ENCODE data around the gene CKAP2L. TPM values are rescaled to one million over a fixed set of nuclear protein-coding genes. Genes with fewer than 3 reads are reported as not detected.

Gene CKAP2L
- polyA plus RNA-seq, 1 donor: 7.5 TPM

DNA sequence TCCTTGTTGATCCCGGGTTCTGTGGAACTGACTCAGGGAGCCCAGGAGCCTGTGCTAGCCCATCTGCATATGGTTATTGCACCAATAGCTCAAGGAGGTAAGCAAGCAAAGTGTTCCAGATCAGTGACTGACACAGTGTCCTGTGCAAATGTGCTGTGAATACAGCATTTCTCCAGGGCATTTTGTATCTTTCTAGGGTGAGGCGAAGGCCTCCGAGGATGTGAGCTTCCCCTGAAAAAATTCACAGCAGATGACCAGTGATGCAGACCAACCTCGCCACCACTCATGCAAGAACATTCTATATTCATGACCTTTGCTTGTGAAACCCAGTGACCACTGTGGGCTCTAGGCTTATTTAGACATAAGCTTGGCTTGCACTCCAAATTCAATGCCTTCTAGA is 58.8 kb downstream of the CKAP2L start:
- DNase-seq: no peak

DNA sequence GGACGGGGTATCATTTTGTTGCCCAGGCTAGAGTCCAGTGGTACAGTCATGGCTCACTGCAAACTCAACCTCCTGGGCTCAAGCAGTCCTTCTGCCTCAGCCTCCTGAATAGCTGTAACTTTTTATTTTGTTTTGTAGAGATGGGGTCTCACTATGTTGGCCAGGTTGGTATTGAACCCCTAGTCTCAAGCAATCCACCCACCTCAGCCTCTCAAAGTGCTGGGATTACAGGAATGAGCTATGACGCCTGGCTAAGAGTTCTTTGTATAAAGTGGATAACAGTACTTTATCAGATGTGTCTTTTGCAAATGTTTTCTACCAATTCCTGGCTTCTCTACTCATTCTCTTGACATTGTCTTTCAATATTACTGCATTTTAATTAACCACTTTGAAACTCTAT is 60.7 kb downstream of the CKAP2L start:
- no peak for DNase-seq

DNA sequence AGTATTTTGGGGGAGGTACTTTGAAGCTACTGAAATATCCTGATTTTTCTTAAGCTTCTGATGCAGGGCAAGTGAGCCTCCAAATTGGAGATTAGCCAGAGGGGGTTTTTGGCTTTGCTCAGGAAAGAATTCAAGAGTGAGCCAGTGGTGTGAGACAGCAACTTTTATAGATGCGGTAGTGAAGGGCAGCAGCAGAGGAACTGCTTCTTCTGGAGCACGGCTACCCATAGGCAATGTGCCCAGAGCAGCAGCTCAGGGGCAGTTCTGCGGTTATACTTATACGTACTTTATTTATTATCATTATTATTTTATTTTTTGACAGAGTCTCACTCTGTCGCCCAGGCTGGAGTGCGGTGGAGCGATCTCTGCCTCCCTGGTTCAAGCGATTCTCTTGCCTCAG is 63.4 kb downstream of the CKAP2L start:
- DNase-seq: no peak

- no peak for DNase-seq
Measured at GRCh38 chr2:112699984-112700667, 64.3 kb downstream of the CKAP2L start.

- DNase-seq: no peak
Measured at GRCh38 chr2:112698834-112699515, 65.4 kb downstream of the CKAP2L start.

DNA sequence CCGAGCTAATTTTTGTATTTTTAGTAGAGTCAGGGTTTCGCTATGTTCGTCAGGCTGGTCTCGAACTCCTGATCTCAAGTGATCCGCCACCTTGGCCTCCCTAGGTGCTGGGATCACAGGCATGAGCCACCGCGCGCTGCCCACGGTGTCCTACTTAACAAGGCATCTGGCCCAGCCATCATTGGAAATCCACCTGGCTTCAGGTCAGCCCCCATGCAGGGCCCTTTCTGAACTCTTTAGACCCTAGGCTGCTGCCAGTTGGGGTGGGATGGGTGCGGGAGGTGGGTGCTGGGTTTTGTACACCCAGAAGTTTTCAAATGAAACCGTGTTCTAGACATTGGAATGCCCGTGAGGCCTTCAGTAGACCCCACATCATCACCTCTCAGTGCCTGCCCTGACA is 70.2 kb downstream of the CKAP2L start:
- no peak for DNase-seq

DNA sequence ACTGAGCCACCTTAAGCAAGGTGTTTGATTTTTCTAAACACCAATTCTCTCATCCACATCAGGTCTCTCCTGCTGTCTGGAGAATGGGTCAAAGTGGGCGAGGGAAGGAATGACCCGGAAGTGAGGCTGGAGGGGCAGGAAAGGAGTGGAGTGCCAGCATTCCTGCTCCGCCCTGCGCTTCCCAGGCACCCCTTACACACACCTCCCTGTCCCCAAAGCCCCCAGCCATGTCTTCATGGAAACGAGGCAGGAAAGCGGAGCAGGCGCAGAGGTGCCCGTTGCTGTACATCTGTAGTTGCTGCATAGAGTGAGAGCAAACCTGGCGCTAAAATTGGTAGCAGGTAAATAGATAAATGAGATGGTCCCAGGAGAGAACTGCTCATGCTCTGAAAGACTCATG is 70.8 kb downstream of the CKAP2L start:
- DNase-seq: no peak

DNA sequence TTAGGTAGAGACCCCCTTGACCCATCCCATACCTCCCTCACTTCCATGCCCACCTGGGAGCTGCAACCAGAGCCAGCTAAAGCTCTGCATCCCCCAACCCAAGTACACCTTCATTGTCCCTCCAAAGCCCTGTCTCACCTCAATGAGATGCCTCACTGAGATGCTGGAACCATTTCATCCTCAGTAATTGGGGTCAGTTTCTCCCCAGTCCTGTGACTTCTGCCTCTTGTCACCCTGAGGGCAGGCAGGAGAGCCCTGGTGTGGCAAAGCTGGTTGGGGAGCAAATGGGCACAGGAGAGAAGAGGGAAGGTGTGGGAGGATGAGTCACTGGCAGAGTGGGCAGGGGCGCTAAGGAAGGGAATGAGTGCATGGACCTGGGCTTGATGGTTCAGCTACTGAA is 71.5 kb downstream of the CKAP2L start:
- no peak for DNase-seq

DNA sequence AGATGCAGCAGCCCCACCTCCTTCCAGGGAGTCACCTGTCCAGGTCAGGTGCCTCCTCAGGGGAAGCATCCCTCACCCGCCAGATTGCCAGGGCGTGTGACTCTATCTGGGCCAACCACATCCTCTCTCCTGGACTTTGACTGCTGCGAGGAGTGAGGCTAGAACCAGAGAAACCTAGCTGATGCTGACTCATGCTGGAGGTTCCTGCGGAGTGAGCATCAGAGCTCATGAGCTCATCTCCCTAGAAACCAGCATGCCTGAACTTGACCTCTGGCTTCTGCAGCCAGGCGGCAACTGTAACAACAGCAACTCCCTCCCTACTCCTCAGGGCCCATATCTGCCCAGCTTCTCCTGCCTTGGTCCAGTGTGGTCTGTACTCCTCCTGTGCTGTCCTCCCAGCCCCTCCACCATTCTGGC is 71.9 kb downstream of the CKAP2L start:
- no peak for DNase-seq

DNA sequence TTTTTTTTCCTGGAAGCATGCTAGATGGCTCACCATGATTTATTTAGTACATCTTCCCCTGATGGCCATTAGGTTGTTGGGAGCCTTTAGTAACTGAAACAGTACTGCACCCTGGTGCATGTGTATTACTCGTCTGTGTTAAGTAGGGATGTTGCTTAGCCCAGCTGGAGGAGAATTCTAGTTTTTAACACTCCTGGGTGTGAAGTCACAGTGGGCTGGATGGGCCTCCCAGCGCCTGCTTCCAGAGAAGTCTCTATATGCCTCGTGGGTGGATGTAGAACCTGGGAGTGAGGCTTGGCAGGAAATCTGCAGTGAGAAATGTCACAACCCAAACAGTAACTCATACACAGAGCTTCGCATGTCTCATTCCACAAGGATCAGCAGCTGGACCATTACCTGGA is 72.5 kb downstream of the CKAP2L start:
- no peak for DNase-seq

DNA sequence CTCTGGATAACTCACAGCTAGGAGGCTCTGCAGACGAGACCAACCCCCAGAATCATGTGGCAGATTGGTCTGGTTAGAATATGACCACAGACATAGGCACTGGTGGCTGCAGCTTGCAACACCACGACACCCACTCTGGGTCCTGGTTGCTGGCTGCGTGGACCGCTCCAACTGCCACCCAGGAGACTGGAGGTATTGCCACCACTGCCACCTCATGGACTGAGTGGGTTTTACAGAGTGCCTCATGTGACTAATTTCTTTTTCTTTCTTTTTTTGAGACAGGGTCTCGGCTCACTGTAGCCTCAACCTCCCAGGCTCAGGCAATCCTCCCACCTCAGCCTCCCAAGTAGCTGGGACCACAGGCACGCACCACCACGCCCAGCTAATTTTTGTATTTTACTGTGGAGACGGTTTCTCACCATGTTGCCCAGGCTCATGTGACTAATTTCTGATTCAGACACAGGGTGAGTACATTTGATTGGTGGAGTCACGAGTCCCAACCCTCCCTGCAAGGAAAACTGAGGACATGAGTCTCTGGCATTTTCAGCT is 73.5 kb downstream of the CKAP2L start:
- DNase-seq: no peak

DNA sequence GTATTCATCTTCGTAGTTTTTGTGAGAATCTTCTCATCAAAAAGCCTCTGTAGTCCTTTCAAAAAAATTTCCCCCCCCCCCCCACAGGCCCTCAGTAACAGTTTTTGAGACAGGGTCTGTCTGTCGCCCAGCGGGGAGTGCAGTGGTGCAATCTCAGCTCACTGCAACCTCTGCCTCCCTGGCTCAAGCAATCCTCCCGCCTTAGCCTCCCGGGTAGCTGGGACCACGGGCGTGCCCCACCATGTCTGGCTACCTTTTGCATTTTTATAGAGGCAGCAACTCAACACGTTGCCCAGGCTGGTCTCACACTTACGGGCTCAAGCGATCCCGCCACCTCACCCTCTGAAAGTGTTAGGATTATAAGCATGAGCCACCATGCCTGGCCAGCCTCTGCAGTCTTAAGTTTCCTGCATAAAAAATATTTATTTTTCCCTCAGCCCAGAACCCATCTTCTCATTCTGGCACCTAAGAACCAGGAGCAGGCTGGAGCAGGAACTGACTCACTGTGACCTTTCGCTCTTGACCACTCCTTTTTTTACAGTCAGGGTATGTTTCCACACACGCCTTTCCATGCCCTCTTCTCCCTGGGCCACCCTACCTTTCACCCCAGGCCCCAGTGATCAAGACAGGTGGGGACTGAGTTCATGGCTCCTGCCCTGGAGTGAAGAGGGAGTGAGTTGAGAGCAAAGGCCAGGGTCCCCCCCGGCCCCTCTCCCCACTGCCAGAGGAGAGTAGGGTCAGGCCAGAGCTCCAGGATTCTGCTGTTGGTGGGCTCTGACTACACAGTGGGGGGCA is 76.1 kb downstream of the CKAP2L start:
- DNase-seq: no peak

DNA sequence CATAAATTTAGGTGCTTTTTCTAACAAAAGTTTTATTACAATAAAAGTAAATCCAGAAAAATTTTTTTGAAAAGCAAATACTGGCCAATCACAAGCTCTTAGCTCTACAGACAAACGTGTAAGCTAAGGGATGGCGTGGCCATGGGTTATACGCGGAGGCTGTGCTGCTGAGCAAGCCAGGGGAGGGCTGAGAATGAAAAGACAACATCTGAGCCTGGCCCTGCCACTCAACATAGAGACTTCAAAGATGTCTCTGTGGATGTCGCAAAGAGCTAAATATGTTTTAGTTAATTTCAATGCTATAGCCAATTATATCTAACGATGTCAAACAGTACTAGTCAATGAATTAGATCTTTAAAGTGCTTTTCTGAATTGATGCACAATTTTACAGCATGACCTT is 76.9 kb downstream of the CKAP2L start:
- no peak for DNase-seq

Other genes starting within 250 kb of the CKAP2L start
- gene POLR1B, start 222.1 kb downstream of the CKAP2L start, polyA plus RNA-seq (ENCODE audit: insufficient read length): 12.8 TPM
- 35.4 TPM for gene CHCHD5, start 180.0 kb downstream of the CKAP2L start, polyA plus RNA-seq (ENCODE audit: insufficient read length)
- gene SLC20A1, start 118.7 kb downstream of the CKAP2L start, polyA plus RNA-seq (ENCODE audit: insufficient read length): 23.6 TPM
- not detected for gene NT5DC4, start 43.6 kb downstream of the CKAP2L start, polyA plus RNA-seq (ENCODE audit: insufficient read length)
- not detected for gene IL1A, start 19.9 kb upstream of the CKAP2L start, polyA plus RNA-seq (ENCODE audit: insufficient read length)
- gene IL1B, start 72.2 kb upstream of the CKAP2L start, polyA plus RNA-seq (ENCODE audit: insufficient read length): 0.76 TPM
- gene IL37, start 146.6 kb upstream of the CKAP2L start, polyA plus RNA-seq (ENCODE audit: insufficient read length): not detected
- not detected for gene IL36G, start 213.4 kb upstream of the CKAP2L start, polyA plus RNA-seq (ENCODE audit: insufficient read length)
- gene IL36A, start 240.8 kb upstream of the CKAP2L start, polyA plus RNA-seq (ENCODE audit: insufficient read length): not detected